ENCODE results near the gene ANO8. TPM values are rescaled to one million over a fixed set of nuclear protein-coding genes. Genes with fewer than 3 reads are reported as not detected.
A peak's percentile ranks its signal among the peaks of the same experiment; 100 is the strongest.

Gene ANO8, protein sequence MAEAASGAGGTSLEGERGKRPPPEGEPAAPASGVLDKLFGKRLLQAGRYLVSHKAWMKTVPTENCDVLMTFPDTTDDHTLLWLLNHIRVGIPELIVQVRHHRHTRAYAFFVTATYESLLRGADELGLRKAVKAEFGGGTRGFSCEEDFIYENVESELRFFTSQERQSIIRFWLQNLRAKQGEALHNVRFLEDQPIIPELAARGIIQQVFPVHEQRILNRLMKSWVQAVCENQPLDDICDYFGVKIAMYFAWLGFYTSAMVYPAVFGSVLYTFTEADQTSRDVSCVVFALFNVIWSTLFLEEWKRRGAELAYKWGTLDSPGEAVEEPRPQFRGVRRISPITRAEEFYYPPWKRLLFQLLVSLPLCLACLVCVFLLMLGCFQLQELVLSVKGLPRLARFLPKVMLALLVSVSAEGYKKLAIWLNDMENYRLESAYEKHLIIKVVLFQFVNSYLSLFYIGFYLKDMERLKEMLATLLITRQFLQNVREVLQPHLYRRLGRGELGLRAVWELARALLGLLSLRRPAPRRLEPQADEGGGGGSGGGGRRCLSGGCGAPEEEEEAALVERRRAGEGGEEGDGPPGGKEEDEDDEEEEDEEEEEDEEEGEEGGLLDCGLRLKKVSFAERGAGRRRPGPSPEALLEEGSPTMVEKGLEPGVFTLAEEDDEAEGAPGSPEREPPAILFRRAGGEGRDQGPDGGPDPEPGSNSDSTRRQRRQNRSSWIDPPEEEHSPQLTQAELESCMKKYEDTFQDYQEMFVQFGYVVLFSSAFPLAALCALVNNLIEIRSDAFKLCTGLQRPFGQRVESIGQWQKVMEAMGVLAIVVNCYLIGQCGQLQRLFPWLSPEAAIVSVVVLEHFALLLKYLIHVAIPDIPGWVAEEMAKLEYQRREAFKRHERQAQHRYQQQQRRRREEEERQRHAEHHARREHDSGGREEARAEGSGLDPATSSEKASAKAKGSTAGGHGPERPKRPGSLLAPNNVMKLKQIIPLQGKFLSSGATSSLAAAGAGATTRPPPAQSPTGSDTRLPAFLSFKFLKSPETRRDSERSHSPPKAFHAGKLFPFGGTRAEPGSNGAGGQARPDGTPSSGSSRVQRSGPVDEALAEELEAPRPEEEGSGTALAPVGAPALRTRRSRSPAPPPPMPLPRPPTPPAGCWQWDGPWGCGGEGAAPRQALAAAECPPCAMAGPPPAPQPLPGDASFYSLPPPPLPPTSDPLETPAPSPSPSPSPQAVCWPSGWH
- total RNA-seq (10 to 100 TPM; 12.9 to 22.3 (median 16.9) TPM), polyA plus RNA-seq (under 1 TPM; 0.26 to 0.30 TPM), total RNA-seq (37.4 reads per million, percentile 65 among the genes with 10 or more reads in this experiment)

DNA sequence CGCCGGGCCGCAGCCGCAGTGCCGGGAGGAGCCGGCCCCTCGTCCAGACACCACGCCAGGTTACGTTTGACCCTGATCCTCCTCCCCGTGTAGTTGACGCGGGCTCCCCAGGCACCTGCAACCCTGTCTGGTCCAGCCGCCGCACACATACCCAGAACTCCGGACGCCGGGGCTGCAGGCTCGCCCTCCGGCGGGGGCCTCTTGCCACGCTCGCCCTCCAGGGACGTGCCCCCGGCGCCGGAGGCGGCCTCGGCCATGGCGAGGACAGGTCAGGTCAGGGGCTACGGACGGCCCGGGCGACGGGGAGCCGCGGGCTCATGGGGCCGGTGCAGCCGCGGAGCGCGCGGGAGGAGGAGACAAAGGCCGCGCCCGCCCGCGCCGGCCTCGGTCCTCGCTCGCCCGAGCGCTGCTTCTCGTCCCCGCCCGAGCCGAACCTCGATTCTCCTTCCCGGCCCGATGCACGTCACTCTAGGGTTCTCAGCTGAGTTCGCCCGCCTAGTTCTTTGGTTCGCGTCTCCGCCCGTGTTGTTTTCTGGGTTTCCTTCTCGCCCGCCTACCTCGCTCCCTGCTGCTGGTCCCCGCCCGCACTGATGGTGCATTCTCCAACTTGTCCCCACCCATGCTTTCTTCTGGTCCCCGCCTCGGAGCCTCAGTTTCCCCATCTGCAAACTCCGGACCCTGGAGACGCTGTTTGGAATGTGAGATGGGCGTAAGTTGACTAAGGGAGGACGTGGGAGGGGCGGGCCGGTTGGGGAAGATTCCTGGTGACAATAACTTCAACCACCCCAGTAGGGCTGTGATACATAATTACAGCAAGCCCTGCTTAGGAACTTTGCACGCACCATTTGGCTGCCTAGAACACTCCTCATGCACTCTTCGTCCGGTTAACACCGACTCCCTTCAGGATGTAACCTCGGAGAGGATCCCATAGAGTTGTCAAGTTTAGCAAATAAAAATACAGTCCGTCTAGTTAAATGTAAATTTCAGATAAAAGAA, at the start of gene ANO8:
Gene ANO8, minus strand, starts transcription at position 442 of the 996 bp plus-strand sequence. Its CDS starts 185 bp downstream, at position 257.
- Mint-ChIP-seq H3K4me1 (peaks cover 23 to 65% (median 32%) of the 10 kb centered on the region in 7 donors), H3K36me3 (peaks cover 0 to 20% (median 0%) of the 10 kb centered on the region in 5 donors), H3K27ac (peak within 1 kb of the TSS; percentile 79 to 94 (median 91)), H3K27me3 (peaks cover 0 to 10% (median 0%) of the 10 kb centered on the region in 5 donors), H3K4me3 (peak within 1 kb of the TSS; percentile 87 to 97 (median 92)), H3K9me3 (peaks cover 0 to 3% (median 0%) of the 10 kb centered on the region in 11 donors)
- no peaks in the 10 kb centered on the region for H3K9me3 ChIP-seq (ENCODE audit: control insufficient read depth in 2 of 3, low read length in 3 of 3)
- ATAC-seq (peak; percentile 74), DNase-seq (peak; percentile 87 to 96 (median 94))
- CTCF ChIA-PET = interaction anchor here (0.6 to 1.9 kb wide), 9 partner anchors 25 to 656 kb away, joined by 3 to 6 read pairs (median 5); partner anchors contain the start of genes DDA1, MRPL34 and MVB12A
- peak within 1 kb of the TSS; percentile 74 for H3K27ac ChIP-seq (ENCODE audit: low read depth, low read length)
- intact Hi-C loops (cut with micrococcal nuclease) = loop anchor here (1.0 to 5.0 kb wide), 5 partner anchors 12 to 220 kb away; partner anchors contain the start of genes BST2 (in 1 of the 2), COLGALT1 (in 1 of the 2) and MVB12A (in 1 of the 2)
- no peaks in the 10 kb centered on the region for H3K27me3 ChIP-seq (ENCODE audit: control insufficient read depth in 2 of 2, insufficient read depth in 2 of 2, low read length in 2 of 2)
- H3K4me1 ChIP-seq (ENCODE audit: control insufficient read depth in 2 of 2, insufficient read depth in 2 of 2, low read length in 2 of 2) = peaks cover 16 to 22% of the 10 kb centered on the region in 2 donors
- no peaks in the 10 kb centered on the region for H3K36me3 ChIP-seq (ENCODE audit: control insufficient read depth in 2 of 3, insufficient read depth in 3 of 3, low read length in 3 of 3)
- H3K4me3 ChIP-seq (ENCODE audit: low read length) = peak within 1 kb of the TSS; percentile 68
- POLR2A ChIA-PET = interaction anchor here (0.5 to 6.3 kb wide), 8 partner anchors 22 to 752 kb away, joined by 3 to 56 read pairs (median 4); partner anchors contain the start of genes ABHD8, DDA1, IL12RB1 and MRPL34

DNA sequence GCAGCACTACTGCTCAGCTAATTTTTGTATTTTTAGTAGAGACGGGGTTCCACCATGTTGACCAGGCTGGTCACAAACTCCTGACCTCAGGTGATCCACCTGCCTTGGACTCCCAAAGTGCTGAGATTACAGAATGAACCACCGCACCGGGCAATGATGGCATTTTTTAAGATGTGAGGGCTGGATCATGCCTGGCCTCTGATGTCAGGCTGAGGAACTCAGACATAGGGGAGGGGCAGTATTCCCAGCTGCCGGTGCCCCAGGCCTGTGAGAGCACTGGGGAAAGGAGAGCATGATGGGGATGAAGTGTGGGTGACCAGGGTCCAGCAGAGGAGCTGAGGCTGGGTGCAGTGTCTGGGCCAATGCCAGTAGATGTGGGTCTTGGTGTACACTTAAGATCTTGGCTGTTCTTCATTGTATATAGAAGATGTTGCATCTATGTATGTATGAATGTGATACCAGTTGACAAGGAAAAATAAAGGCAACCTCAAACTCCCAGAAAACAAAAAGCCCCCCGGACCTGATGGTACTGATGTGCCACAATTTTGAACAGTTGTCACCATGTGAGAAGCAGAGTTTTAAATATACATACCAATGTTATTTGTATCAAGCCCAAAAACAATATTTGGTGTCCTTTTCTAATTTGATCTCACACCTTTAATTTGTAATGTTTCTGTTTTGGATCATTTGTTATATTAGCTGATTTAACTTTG, 45.9 kb upstream of the ANO8 start:
- ChIA-PET POLR2A (no interaction called here), CTCF (interaction anchor here (0.6 to 1.2 kb wide), 2 partner anchors 9 to 478 kb away, joined by 3 to 5 read pairs; no protein-coding TSS in a partner anchor)
- DNase-seq (no peak), ATAC-seq (no peak)
- Histone ChIP-seq H3K4me3 (ENCODE audit: low read length) (no peak overlapping the region), H3K9me3 (ENCODE audit: control insufficient read depth in 2 of 3, low read length in 3 of 3) (no peaks in the 10 kb centered on the region), H3K36me3 (ENCODE audit: control insufficient read depth in 2 of 3, insufficient read depth in 3 of 3, low read length in 3 of 3) (no peaks in the 10 kb centered on the region), H3K27ac (ENCODE audit: low read depth, low read length) (no peak overlapping the region), H3K27me3 (ENCODE audit: control insufficient read depth in 2 of 2, insufficient read depth in 2 of 2, low read length in 2 of 2) (no peaks in the 10 kb centered on the region), H3K4me1 (ENCODE audit: control insufficient read depth in 2 of 2, insufficient read depth in 2 of 2, low read length in 2 of 2) (peaks cover 0 to 3% of the 10 kb centered on the region in 2 donors)
- Mint-ChIP-seq H3K27ac (peak overlapping the region in 1 of 9 donors; percentile 63), H3K9me3 (peaks cover 0 to 8% (median 2%) of the 10 kb centered on the region in 11 donors), H3K4me1 (peaks cover 1 to 13% (median 6%) of the 10 kb centered on the region in 7 donors), H3K4me3 (peak overlapping the region in 3 of 10 donors; percentile 26 to 39 (median 33)), H3K27me3 (peaks cover 0 to 11% (median 8%) of the 10 kb centered on the region in 5 donors), H3K36me3 (peaks cover 0 to 4% (median 0%) of the 10 kb centered on the region in 5 donors)
- intact Hi-C loops (cut with micrococcal nuclease) = no loop called here

DNA sequence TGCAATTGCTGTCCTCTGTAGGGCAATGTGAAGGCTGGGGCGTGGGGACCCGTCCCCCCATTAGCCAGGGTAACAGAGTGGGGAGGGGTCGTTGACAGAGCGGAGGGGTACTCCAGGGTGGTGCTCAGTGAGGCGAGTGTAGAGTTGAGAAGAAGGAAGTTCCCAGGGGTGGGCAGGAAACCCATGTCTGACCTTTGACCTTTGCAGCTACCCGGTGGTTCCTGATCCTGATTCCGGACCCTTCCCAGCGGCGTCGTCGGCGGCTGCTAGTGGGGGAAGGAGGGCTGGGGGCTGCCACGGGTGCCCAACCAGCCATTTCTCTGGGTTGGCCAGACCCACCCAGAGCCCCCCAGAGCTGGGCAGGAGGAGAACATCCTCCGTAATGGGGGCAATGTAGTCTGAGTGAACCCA, 44.6 kb upstream of the ANO8 start:
- H3K27ac Mint-ChIP-seq = no peak overlapping the region
- peaks cover 1 to 13% (median 6%) of the 10 kb centered on the region in 7 donors for H3K4me1 Mint-ChIP-seq
- Histone ChIP-seq H3K27me3 (ENCODE audit: control insufficient read depth in 2 of 2, insufficient read depth in 2 of 2, low read length in 2 of 2) (no peaks in the 10 kb centered on the region), H3K9me3 (ENCODE audit: control insufficient read depth in 2 of 3, low read length in 3 of 3) (no peaks in the 10 kb centered on the region), H3K4me3 (ENCODE audit: low read length) (no peak overlapping the region), H3K4me1 (ENCODE audit: control insufficient read depth in 2 of 2, insufficient read depth in 2 of 2, low read length in 2 of 2) (peaks cover 0 to 3% of the 10 kb centered on the region in 2 donors), H3K27ac (ENCODE audit: low read depth, low read length) (no peak overlapping the region), H3K36me3 (ENCODE audit: control insufficient read depth in 2 of 3, insufficient read depth in 3 of 3, low read length in 3 of 3) (no peaks in the 10 kb centered on the region)
- DNase-seq (no peak), ATAC-seq (no peak)
- peaks cover 0 to 8% (median 2%) of the 10 kb centered on the region in 11 donors for H3K9me3 Mint-ChIP-seq
- H3K4me3 Mint-ChIP-seq = no peak overlapping the region
- peaks cover 0 to 11% (median 8%) of the 10 kb centered on the region in 5 donors for H3K27me3 Mint-ChIP-seq
- intact Hi-C loops (cut with micrococcal nuclease) = no loop called here
- POLR2A ChIA-PET = no interaction called here
- CTCF ChIA-PET = no interaction called here
- peaks cover 0 to 4% (median 0%) of the 10 kb centered on the region in 5 donors for H3K36me3 Mint-ChIP-seq

DNA sequence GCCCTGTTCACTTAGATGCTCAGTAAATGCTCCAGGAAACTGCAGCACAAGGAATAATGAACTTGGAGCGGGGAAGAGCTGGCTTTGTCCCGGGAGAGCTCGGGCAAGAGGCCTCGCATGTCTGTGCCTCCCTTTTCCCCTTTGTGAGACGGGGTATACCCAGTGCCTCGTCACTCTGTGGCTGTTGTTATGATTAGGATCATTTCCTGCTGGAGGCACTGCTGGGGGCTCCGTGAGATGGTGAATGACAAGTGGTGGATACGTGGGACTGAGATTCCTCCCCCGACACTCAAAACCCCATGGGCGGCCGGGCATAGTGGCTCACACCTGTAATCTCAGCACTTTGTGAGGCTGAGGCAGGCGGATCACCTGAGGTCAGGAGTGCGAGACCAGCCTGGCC, 43.6 kb upstream of the ANO8 start:
- CTCF ChIA-PET = interaction anchor here (0.6 kb wide), 1 partner anchor 68 kb away, joined by 4 read pairs; no protein-coding TSS in a partner anchor

More for the DNA sequence above, 43.6 kb upstream of the ANO8 start:
- H3K27me3 ChIP-seq (ENCODE audit: control insufficient read depth in 2 of 2, insufficient read depth in 2 of 2, low read length in 2 of 2) = no peaks in the 10 kb centered on the region
- Mint-ChIP-seq H3K9me3 (peaks cover 0 to 8% (median 2%) of the 10 kb centered on the region in 11 donors), H3K36me3 (peaks cover 0 to 4% (median 0%) of the 10 kb centered on the region in 5 donors), H3K27ac (no peak overlapping the region), H3K4me1 (peaks cover 1 to 12% (median 6%) of the 10 kb centered on the region in 7 donors), H3K27me3 (peaks cover 0 to 11% (median 8%) of the 10 kb centered on the region in 5 donors), H3K4me3 (no peak overlapping the region)
- DNase-seq (no peak), ATAC-seq (no peak)
- no peaks in the 10 kb centered on the region for H3K9me3 ChIP-seq (ENCODE audit: control insufficient read depth in 2 of 3, low read length in 3 of 3)
- H3K27ac ChIP-seq (ENCODE audit: low read depth, low read length) = no peak overlapping the region
- H3K4me3 ChIP-seq (ENCODE audit: low read length) = no peak overlapping the region
- H3K36me3 ChIP-seq (ENCODE audit: control insufficient read depth in 2 of 3, insufficient read depth in 3 of 3, low read length in 3 of 3) = no peaks in the 10 kb centered on the region
- intact Hi-C loops (cut with micrococcal nuclease) = no loop called here
- POLR2A ChIA-PET = no interaction called here
- peaks cover 0 to 3% of the 10 kb centered on the region in 2 donors for H3K4me1 ChIP-seq (ENCODE audit: control insufficient read depth in 2 of 2, insufficient read depth in 2 of 2, low read length in 2 of 2)
